ENCODE measurements around the gene SPATA22.
"Not testable (repeated sequence)": the region's sequence is repeated elsewhere in the genome, so short reads cannot be mapped to it uniquely, and the experiment has no call there.

SPATA22 gene

DNA sequence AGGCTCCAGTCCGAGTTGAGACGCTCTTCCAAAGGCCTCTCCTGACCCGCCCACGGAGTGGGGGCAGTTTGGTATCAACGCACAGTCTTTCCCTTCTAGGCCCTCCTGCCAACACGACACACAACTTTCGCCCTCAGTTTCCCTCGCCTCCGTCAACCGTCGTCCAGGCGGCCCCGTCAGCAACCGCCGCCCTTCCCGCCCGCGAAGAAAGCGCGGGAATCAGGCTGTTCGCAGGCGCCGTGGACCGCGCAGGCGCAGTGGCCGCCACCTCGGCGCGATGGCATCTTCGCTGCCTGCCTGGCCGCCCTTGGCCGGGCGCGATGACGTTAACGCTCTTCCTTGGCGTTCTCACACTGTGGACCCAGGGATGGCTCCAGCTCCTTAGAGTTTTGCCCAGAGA is at the start of gene SPATA22:
SPATA22 (minus strand) TSS at position 221 of the 400 bp plus-strand sequence. CDS start 2,494 bp downstream, outside the sequence.
- in situ Hi-C loops (cut with HindIII; ENCODE audit: low pct_ligation_motif_present, low pct_unique_long_range_greater_than_20kb, low sequenced_read_pairs) = no loop called here
- DNase-seq = no peak

DNA sequence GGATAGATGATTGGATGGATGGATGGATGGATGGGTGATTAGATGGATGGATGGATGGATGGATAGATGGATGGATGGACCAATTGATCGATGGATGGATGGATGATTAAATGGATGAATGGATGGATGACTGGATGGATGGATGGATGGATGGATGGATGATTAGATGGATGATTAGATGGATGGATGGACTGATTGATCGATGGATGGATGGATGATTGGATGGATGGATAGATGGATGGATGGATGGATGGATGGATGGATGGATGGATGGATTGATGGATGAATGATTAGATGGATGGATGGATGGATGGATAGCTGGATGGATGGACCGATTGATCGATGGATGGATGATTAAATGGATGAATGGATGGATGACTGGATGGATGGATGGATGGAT is 47.9 kb upstream of the SPATA22 start:
- DNase-seq; in situ Hi-C loops (cut with HindIII; ENCODE audit: low pct_ligation_motif_present, low pct_unique_long_range_greater_than_20kb, low sequenced_read_pairs): not testable (repeated sequence)

- no peak for DNase-seq
- in situ Hi-C loops (cut with HindIII; ENCODE audit: low pct_ligation_motif_present, low pct_unique_long_range_greater_than_20kb, low sequenced_read_pairs) = no loop called here
Observed at GRCh38 chr17:3514873-3515272, 43.3 kb upstream of the SPATA22 start.

- in situ Hi-C loops (cut with HindIII; ENCODE audit: low pct_ligation_motif_present, low pct_unique_long_range_greater_than_20kb, low sequenced_read_pairs); DNase-seq: not testable (repeated sequence)
Observed at GRCh38 chr17:3514167-3514566, 42.5 kb upstream of the SPATA22 start.

DNA sequence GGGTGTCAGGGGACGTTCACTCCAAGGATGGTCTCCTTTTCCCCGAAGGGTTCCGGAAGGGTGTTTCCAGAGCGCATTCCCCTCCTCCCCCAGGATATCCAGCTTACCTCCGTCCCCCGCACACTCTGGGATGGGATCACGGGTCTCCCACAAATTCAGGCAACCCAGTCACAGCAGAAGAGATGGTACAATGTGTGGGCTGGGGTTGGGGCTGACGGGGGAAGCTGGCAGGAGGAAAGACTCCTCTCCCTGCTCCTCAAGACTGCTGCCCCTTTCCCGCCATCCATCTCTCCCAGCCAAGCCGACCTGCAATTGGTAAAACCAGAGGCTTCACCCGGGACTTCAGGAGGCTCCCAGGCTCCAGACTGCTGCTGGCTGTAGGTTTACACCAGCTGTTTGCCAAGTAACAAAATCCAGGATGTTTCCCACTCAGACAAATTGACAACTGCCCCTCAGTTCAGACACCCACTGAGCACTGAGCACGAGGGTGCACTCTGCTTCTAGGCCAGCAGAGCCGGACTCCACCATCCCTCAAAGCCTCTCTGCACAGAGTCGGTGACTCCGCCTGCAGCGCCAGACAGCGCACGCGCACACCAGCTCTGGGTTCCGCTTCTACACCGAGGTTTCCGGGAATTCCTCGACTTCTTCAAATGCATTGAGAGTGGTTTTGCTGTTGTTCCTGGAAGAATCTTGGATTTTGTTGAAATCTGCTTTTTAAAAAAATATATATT is 41.9 kb upstream of the SPATA22 start:
- in situ Hi-C loops (cut with HindIII; ENCODE audit: low pct_ligation_motif_present, low pct_unique_long_range_greater_than_20kb, low sequenced_read_pairs) = no loop called here
- DNase-seq = no peak

DNA sequence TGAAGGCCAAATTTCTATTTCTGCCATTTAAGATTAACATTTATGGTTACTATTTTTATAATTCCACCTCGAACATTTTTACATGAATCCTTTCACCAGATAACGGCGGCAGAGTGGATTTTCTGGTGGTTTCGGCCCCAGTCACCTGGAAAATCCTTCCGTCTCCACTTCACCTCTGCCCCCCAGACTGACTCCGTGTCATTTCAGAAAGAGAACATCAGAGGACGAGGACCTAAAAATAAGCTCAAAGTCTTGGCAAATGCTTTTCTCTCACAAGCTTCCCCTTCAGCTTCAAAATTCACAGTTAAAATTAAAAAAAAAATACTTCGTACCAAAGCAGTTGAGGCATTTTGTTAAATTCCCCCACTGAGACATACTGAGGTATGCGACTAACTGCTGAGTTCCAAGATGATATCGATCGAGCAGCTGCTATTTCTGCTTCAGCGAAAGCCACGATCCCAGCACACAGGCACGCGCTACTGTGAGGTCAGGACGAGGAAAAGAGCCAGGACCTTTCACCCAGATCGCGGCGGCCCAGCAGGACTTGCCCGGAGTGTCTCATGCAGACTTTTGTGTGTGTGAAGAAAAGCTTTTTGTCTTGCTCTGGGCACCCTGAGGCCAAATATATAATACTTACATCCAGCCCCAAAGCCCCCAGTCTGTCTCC is 41.0 kb upstream of the SPATA22 start:
- in situ Hi-C loops (cut with HindIII; ENCODE audit: low pct_ligation_motif_present, low pct_unique_long_range_greater_than_20kb, low sequenced_read_pairs) = no loop called here

GRCh38 chr17:3511852-3512504 is 40.4 kb upstream of the SPATA22 start:
- DNase-seq = no peak
- in situ Hi-C loops (cut with HindIII; ENCODE audit: low pct_ligation_motif_present, low pct_unique_long_range_greater_than_20kb, low sequenced_read_pairs) = no loop called here

More for the DNA sequence above, 41.0 kb upstream of the SPATA22 start:
- DNase-seq = no peak

- in situ Hi-C loops (cut with HindIII; ENCODE audit: low pct_ligation_motif_present, low pct_unique_long_range_greater_than_20kb, low sequenced_read_pairs) = no loop called here
- DNase-seq = no peak
Observed at GRCh38 chr17:3510090-3510489, 38.5 kb upstream of the SPATA22 start.

- DNase-seq = no peak
- in situ Hi-C loops (cut with HindIII; ENCODE audit: low pct_ligation_motif_present, low pct_unique_long_range_greater_than_20kb, low sequenced_read_pairs) = no loop called here
Observed at GRCh38 chr17:3507869-3508268, 36.2 kb upstream of the SPATA22 start.

DNA sequence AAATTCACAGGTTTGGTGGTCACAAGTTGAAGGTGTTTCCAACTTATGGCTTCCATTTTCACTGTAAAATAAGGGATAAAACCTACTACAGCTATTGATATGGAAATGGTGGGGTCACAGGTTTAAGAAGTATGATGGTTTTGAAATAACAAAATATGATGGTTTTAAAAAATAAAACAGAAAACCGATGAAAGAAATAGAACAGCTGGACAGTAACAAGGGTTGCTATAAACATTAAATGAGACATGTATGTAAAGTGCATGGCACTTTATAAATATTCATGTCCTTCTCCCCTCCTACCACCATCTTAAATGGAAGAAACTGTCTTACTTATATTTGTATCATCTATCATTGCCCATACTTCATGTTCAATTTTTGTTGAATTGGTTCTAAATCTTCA is 35.5 kb upstream of the SPATA22 start:
- DNase-seq = no peak
- in situ Hi-C loops (cut with HindIII; ENCODE audit: low pct_ligation_motif_present, low pct_unique_long_range_greater_than_20kb, low sequenced_read_pairs) = no loop called here

GRCh38 chr17:3506054-3506453 is 34.4 kb upstream of the SPATA22 start:
- DNase-seq = no peak
- in situ Hi-C loops (cut with HindIII; ENCODE audit: low pct_ligation_motif_present, low pct_unique_long_range_greater_than_20kb, low sequenced_read_pairs) = no loop called here

GRCh38 chr17:3505008-3505407 is 33.4 kb upstream of the SPATA22 start:
- in situ Hi-C loops (cut with HindIII; ENCODE audit: low pct_ligation_motif_present, low pct_unique_long_range_greater_than_20kb, low sequenced_read_pairs) = no loop called here

DNA sequence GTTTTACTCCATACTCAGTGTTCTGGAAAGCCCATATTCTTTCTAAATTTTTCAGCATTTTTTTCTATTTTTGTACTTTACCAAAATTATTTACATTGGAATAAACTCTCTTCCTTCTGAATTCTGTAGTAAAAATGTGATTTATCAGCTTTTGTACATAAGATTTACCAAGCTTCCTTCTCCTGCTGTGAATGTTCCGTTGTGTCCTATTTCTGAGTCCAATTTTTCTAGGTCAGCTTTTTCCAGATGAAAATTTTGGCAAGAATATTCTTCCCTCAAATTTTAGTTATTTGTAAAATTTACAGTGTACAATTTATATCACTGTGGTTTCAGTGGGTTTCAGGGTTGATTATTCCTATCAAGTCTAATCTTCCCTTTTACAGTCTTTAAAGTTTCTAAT is 31.7 kb upstream of the SPATA22 start:
- no peak for DNase-seq
- in situ Hi-C loops (cut with HindIII; ENCODE audit: low pct_ligation_motif_present, low pct_unique_long_range_greater_than_20kb, low sequenced_read_pairs) = no loop called here

More at GRCh38 chr17:3505008-3505407, 33.4 kb upstream of the SPATA22 start:
- DNase-seq = no peak

GRCh38 chr17:3502466-3502865 is 30.8 kb upstream of the SPATA22 start:
- no peak for DNase-seq
- in situ Hi-C loops (cut with HindIII; ENCODE audit: low pct_ligation_motif_present, low pct_unique_long_range_greater_than_20kb, low sequenced_read_pairs) = no loop called here

DNA sequence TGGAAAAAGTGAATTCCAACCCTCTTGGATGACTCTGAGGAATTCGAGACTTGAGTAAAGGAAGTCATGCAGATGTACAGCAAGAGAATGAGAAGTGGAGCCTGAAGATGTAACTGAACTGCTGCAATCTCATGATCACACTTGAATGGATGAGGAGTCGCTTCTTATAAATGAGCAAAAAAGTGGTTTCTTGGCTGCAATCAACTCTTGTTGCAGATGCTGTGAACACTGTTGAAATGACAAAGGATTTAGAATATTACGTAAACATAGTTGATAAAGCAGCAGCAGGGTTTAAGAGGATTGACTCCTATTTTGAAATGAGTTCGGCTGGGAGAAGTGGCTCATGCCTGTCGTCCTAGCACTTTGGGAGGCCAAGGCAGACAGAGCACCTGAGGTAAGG is 29.7 kb upstream of the SPATA22 start:
- no peak for DNase-seq
- in situ Hi-C loops (cut with HindIII; ENCODE audit: low pct_ligation_motif_present, low pct_unique_long_range_greater_than_20kb, low sequenced_read_pairs) = no loop called here

DNA sequence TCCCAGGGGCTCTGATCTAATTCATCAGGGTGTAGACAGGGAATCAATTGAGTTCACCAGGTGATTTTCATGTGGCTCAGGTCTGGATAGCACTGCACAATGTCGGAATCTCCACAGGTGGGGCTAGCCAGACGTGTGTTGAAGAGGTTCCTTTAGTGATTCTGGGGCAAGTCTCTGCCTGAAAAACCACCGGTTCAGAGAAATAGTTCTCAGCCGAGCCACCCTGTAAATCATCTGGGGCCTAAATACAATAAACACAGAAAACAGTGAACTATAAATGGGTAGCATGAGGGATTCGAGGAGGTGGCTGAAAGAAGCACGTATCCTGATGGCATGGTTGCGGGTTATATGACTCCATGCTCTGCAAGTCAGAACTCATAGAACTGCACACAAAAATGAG is 25.5 kb upstream of the SPATA22 start:
- in situ Hi-C loops (cut with HindIII; ENCODE audit: low pct_ligation_motif_present, low pct_unique_long_range_greater_than_20kb, low sequenced_read_pairs) = no loop called here
- no peak for DNase-seq

DNA sequence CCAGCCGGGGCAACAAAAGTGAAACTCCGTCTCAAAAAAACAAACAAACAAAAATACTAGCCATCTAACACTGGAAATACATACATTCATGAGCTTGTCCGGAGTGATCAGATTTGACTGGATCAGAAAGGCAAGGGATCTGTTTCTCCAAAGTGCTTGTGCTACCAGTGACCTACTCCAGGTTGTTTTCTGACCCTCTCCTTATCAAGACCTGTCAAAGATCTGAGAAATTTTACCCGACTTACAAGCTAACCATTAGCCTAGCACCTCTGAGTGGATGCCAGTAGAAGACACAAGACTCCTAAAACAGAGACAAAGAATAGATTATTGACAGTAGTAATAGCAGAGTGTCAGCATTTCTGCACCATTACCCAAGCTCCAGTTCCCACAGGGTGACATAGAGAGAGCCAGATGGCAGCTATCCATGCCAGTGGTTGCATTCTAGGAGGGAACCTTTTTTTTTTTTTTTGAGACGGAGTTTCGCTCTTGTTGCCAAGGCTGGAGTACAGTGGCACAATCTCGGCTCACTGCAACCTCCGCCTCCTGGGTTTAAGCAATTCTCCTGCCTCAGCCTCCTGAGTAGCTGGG is 14.0 kb upstream of the SPATA22 start:
- in situ Hi-C loops (cut with HindIII; ENCODE audit: low pct_ligation_motif_present, low pct_unique_long_range_greater_than_20kb, low sequenced_read_pairs) = no loop called here
- DNase-seq = no peak

- in situ Hi-C loops (cut with HindIII; ENCODE audit: low pct_ligation_motif_present, low pct_unique_long_range_greater_than_20kb, low sequenced_read_pairs) = no loop called here
- no peak for DNase-seq
Observed at GRCh38 chr17:3482852-3483251, 11.2 kb upstream of the SPATA22 start.

DNA sequence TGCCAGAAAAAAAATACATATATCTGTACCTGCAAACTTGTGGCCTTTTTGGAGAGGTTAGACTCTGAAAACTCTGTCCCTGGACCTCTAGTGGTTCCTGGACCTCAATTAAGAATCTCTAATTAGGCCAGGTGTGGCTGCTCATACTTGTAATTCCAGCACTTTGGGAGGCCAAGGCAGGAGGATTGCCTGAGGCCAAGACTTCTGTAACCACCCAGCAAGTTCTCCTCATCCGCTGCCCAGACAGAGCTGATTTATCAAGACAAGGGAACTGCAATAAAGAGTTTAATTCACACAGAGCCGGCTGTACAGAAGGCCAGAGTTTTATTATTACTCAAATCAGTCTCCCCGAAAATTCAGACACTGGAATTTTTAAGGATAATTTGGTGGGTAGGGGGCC is 8.4 kb upstream of the SPATA22 start:
- no peak for DNase-seq
- in situ Hi-C loops (cut with HindIII; ENCODE audit: low pct_ligation_motif_present, low pct_unique_long_range_greater_than_20kb, low sequenced_read_pairs) = no loop called here

Data from ACHN (cell line).